EH (cell line): ENCODE data around the gene ZFYVE9.

ENCODE experiments used
- DNase-seq: peaks from one replicate; pipeline ENCODE4 v3.0.0-alpha.2; 2015; ENCODE audit warnings: low read depth

The ZFYVE9 gene

GRCh38 chr1:52243221-52243987 lies 101.5 kb downstream of the ZFYVE9 start:
- DNase-seq, result no peak

- no peak for DNase-seq
Measured at GRCh38 chr1:52249831-52250230, 107.9 kb downstream of the ZFYVE9 start.

- no peak for DNase-seq
Measured at GRCh38 chr1:52253421-52253820, 111.5 kb downstream of the ZFYVE9 start.

GRCh38 chr1:52259886-52260285 lies 118.0 kb downstream of the ZFYVE9 start:
- DNase-seq, result no peak

GRCh38 chr1:52263153-52263910 lies 121.4 kb downstream of the ZFYVE9 start:
- DNase-seq, result no peak

- DNase-seq, result no peak
Measured at GRCh38 chr1:52264530-52265115, 122.7 kb downstream of the ZFYVE9 start.

- no peak for DNase-seq
Measured at GRCh38 chr1:52266507-52266906, 124.6 kb downstream of the ZFYVE9 start.

- peak; percentile 18 for DNase-seq
Measured at GRCh38 chr1:52268372-52268771, 126.5 kb downstream of the ZFYVE9 start.

GRCh38 chr1:52281518-52281917 lies 139.6 kb downstream of the ZFYVE9 start:
- DNase-seq, result peak; percentile 70

GRCh38 chr1:52288286-52288685 lies 146.4 kb downstream of the ZFYVE9 start:
- DNase-seq, result peak; percentile 71

- peak; percentile 51 for DNase-seq
Measured at GRCh38 chr1:52294580-52294979, 152.7 kb downstream of the ZFYVE9 start.

GRCh38 chr1:52296345-52296744 lies 154.5 kb downstream of the ZFYVE9 start:
- DNase-seq, result peak; percentile 66

- no peak for DNase-seq
Measured at GRCh38 chr1:52305417-52306226, 163.7 kb downstream of the ZFYVE9 start.

GRCh38 chr1:52306227-52307006 lies 164.5 kb downstream of the ZFYVE9 start:
- DNase-seq, result no peak

- DNase-seq, result no peak
Measured at GRCh38 chr1:52321061-52321460, 179.2 kb downstream of the ZFYVE9 start.

- DNase-seq, result no peak
Measured at GRCh38 chr1:52323731-52324130, 181.8 kb downstream of the ZFYVE9 start.

- DNase-seq, result no peak
Measured at GRCh38 chr1:52325786-52326185, 183.9 kb downstream of the ZFYVE9 start.

- DNase-seq, result no peak
Measured at GRCh38 chr1:52328615-52329014, 186.7 kb downstream of the ZFYVE9 start.

GRCh38 chr1:52332411-52332810 lies 190.5 kb downstream of the ZFYVE9 start:
- no peak for DNase-seq

GRCh38 chr1:52334906-52335528 lies 193.1 kb downstream of the ZFYVE9 start:
- no peak for DNase-seq

GRCh38 chr1:52337439-52337838 lies 195.6 kb downstream of the ZFYVE9 start:
- DNase-seq, result no peak
